HG02943 (cell line): Measurements from ENCODE around the gene COL8A1.
"Not testable (repeated sequence)": the region's sequence is repeated elsewhere in the genome, so short reads cannot be mapped to it uniquely, and the experiment has no call there.

Source experiments
- ATAC-seq: cut with Tn5 transposase; IDR thresholded peaks from one replicate; pipeline ENCODE4 v1.9.1; 2021; ENCODE audit warnings: mild to moderate bottlenecking, low read depth, moderate library complexity; ENCODE audit not compliant: unreplicated experiment

The COL8A1 gene

GRCh38 chr3:99702953-99703943, 64.9 kb downstream of the COL8A1 start:
- no peak for ATAC-seq

GRCh38 chr3:99704417-99704816, 66.0 kb downstream of the COL8A1 start:
- no peak for ATAC-seq

GRCh38 chr3:99706410-99706809, 68.0 kb downstream of the COL8A1 start:
- ATAC-seq, result no peak

DNA sequence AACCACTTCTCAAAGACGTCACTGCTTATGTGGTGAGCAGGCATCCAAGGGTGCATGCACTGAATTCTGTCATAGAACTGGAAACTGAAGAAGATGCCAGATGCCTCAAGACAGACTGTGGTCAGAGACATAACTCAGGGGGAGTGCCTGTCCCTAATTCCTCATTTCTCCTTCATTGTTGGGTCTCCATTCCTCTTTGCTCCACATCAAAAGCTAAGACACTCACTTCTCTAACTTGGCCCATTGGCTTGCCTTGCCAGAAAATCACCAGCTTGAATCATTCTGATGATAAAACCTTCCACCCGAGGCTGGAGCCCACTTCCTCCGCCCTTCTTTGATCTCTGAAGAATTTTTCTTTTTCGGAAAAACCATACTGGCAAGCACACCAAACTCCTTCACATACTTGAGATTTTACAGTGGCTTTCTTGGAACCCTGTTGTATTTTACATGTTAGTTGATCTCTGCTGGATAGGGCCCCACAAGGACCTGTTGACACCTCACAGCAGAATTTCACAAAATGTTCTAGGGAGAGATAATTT, 69.9 kb downstream of the COL8A1 start:
- no peak for ATAC-seq

GRCh38 chr3:99709686-99710085, 71.3 kb downstream of the COL8A1 start:
- ATAC-seq, result no peak

- ATAC-seq, result no peak
These were observed 71.7 kb downstream of the COL8A1 start for GRCh38 chr3:99710094-99710493.

- ATAC-seq, result no peak
These were observed 73.0 kb downstream of the COL8A1 start for GRCh38 chr3:99711351-99711750.

DNA sequence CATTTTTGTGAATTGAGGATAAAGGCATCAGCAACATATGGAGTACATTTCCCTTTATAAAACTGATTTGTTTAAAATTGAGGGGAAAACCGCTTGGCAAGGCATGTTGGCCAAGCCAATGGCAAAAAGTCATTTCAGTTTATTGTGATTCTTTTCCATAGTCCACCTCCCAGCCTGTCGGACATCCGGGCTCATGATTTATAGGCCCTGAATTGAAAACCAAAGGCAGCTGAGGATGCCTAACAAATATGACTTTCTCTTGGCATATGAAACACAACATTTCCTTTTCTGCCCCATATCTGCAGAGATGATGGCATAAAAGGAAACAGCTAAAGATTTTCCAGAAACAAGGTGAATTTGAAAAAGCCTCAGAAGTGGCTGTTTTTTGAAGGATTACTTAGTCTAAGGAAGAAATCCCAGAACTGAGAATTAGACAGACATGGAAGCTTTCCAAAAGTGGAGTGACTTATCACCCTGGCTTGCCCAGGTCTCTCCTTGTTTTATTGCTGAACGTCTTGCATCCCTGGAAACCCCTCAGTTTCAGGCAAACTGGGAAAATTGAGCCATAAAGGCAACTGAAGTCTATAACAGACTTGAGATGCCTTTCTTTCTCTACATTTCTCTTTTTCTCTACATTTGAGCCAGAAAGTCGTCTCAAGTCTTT, 74.0 kb downstream of the COL8A1 start:
- no peak for ATAC-seq

DNA sequence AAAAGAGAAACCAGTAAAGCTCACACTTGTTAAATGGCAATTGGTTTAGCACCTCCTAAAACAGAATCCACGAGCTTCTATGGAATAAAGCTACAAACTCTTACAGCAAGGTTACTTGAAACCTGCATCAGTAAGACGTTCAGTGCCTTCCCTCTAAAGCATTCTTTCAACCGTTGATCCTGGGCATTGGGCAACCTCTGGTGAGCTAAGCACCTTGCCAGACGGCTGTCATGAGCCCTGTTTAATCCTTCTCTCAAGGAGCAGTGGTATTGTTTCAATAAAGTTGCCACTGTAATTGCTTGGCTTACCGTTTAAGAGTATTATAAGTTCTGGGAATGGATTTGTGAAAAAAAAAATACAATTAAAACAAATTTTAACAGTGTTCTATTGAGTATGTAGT, 75.0 kb downstream of the COL8A1 start:
- no peak for ATAC-seq

GRCh38 chr3:99714146-99714545, 75.8 kb downstream of the COL8A1 start:
- ATAC-seq, result no peak

DNA sequence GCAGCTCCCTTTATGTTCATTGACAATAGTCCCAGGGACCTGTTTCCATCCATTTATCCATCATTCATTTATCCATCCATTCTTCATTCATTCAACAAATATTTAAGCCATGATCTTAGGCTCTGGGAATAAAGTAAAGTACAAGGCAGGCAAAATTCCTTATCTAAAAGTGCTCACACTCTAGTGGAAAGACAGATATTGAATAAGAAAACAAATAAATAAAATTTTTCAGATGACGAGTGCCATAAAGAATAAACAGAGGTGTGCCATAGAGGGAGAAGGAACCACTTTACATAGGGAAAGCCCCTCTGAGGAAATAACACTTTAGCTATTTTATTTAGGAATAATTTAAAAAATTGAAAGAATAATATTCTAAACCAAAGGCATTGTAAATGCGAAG, 76.2 kb downstream of the COL8A1 start:
- ATAC-seq, result no peak

GRCh38 chr3:99716463-99716995, 78.1 kb downstream of the COL8A1 start:
- no peak for ATAC-seq

DNA sequence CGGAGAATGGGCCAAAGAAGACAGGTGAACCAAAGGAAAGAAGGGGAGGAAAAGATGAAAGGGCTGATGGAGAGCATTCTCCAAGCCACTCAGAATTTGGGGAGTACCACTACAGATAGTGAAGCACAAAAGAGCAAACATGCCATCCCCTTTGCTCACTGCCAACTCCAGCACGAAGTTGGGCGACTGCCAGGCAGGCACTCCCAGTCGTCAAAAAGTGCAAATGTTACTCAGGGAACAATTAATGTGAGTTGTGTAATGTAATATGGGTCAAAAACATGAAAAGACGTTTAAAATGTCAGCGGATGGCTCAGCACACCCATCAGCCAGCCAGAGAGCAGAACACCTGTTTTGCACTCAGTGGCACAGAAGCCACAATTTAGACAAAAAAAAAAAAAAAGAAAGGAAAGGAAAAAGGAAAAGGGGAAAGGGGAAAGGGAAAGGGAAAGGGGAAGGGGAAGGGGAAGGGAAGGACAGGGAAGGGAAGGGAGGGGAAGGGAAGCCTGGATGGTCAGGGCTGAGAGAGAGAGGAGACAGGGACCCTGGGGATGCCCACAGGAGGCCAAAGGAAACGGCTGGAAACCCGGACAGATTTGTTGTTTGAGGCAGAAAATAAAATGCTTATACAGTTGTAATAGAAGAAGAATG, 82.7 kb downstream of the COL8A1 start:
- ATAC-seq, result no peak

- no peak for ATAC-seq
These were observed 83.2 kb downstream of the COL8A1 start for GRCh38 chr3:99721633-99722007.

GRCh38 chr3:99724276-99724675, 85.9 kb downstream of the COL8A1 start:
- no peak for ATAC-seq

DNA sequence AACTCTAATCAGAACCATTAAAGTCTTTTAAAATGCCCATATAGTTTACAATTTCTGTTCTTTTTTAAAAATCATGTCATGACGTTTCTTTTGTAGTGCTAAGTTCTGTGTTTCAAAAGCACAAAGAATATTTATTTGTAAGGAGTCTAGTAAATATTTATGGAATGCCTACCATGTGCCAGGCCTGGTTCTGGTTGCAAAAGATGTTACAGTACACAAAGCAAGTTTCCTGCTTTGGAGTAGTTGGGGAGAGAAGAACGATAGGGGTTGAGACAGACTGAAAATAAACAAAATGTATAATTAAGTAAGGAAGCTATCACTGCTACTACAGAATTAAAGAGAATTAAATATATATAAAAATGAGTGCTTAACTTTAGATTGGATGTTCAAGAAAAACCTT, 92.5 kb downstream of the COL8A1 start:
- ATAC-seq, result no peak

GRCh38 chr3:99731499-99731898, 93.1 kb downstream of the COL8A1 start:
- no peak for ATAC-seq

DNA sequence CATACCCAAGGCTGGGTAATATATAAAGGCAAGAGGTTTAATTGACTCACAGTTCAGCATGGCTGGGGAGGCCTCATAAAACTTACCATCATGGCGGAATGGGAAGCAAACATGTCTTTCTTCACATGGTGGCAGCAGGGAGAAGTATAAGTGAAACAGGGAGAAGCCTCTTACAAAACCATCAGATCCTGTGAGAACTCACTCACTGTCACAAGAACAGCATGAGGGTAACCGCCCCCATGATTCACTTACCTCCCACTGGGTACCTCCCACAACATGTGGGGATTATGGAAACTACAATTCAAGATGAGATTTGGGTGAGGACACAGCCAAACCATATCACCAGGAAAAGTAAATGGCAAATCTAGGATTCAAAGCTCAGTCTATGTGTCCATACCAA, 102.0 kb downstream of the COL8A1 start:
- not testable (repeated sequence) for ATAC-seq

DNA sequence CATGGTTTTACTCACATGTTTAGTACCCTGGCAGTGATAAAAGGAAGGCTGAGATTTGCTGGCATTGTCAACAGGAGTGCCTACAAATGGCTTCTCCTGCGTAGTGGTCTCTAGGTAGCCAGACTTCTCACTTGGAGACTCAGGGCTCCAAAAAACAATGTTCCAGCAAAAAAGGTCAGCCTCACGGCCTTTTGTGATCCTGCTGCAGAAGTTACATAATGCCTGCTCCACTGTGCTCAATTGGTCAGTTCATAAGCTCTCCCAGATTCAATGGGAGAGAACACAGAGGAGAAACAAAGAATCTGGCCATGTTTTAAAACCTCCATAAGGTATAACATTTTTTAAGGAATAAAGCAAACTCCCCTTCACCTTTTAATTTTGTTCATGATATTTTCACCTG, 103.2 kb downstream of the COL8A1 start:
- no peak for ATAC-seq

DNA sequence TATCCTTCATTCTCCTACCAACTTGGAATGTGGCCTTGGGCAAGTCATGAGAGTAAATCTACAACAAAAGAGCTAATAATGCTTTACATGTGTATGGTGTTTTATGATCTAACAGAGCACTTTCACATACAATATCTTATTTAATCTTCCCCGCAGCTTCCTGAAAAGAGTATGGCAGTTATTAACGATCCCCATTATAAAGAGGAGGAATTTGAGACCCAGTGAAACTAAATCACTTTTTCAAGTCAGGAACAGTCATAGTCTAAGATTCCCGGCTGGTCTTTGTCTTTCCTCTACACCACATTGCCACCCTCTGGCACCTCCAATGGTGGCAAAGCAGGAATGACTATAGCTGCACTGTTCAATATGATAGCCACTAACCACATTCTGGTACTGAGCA, 109.5 kb downstream of the COL8A1 start:
- ATAC-seq, result no peak

DNA sequence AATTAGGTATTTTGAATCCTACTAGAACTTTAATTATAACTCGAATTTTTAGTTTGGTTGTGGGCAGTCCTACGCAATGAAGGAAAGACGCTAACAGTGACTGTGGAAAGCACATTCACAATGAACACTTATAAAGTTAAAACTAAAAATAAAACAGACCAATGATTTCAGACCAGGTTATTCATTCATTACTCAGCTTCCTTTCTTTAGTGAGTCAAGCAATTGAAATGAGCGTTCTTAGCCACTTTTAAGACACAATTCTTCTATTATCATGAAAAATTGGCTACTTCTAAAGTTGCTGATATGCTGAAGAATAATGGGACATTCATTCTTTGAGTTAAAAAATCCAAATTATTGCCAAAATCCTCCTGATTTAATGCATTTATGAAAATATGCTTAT, 113.3 kb downstream of the COL8A1 start:
- no peak for ATAC-seq
